Activated T-cell treated with anti-CD3 and anti-CD28 coated beads, Interleukin-2, amount 50 U/mL, for 24 hours (primary cell): ENCODE data around the gene COL26A1.

Experiments used
- DNase-seq: peaks from one replicate; pipeline ENCODE4 v3.0.0-alpha.2; 2020
- H3K27ac Mint-ChIP-seq: 2 replicates; pipeline ENCODE4 v1.8.0; 2020; ENCODE audit warnings: mild to moderate bottlenecking, mixed read lengths
- H3K27me3 Mint-ChIP-seq: 2 replicates; pipeline ENCODE4 v1.8.0; 2020; ENCODE audit warnings: mixed read lengths
- H3K36me3 Mint-ChIP-seq: 2 replicates; pipeline ENCODE4 v1.8.0; 2020; ENCODE audit warnings: low read depth, mixed read lengths
- H3K4me1 Mint-ChIP-seq: 2 replicates; pipeline ENCODE4 v1.8.0; 2020; ENCODE audit warnings: low read depth, mixed read lengths
- H3K4me3 Mint-ChIP-seq: 2 replicates; pipeline ENCODE4 v1.8.0; 2020; ENCODE audit warnings: mild to moderate bottlenecking, moderate library complexity, mixed read lengths
- H3K9me3 Mint-ChIP-seq: 2 replicates; pipeline ENCODE4 v1.8.0; 2020; ENCODE audit warnings: mixed read lengths

COL26A1 gene

DNA sequence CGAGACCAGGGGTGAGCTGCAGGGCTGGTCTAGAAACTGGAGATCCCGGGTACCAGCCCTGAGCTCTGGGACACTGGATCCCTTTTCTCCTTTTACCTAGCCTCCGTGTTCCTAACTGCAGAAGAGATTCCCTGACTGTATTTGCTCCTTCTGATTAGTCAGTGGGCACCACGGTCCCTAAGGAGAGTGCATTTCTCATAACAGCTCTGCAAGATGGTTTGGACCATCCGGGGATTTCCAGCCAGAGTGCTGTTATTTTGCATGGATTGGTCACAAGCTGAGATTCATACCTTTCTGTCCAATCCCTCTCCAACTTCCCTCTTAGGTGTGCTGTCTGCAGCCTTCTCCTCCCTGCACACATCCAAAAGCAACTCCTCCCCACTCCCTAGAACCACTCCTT lies 143.9 kb downstream of the COL26A1 start:
- no peak overlapping the region for H3K27ac Mint-ChIP-seq
- peaks cover 5% of the 10 kb centered on the region for H3K4me1 Mint-ChIP-seq
- no peak overlapping the region for H3K4me3 Mint-ChIP-seq
- H3K9me3 Mint-ChIP-seq = no peaks in the 10 kb centered on the region
- DNase-seq = no peak
- H3K36me3 Mint-ChIP-seq = no peaks in the 10 kb centered on the region
- H3K27me3 Mint-ChIP-seq = peaks cover 22% of the 10 kb centered on the region

DNA sequence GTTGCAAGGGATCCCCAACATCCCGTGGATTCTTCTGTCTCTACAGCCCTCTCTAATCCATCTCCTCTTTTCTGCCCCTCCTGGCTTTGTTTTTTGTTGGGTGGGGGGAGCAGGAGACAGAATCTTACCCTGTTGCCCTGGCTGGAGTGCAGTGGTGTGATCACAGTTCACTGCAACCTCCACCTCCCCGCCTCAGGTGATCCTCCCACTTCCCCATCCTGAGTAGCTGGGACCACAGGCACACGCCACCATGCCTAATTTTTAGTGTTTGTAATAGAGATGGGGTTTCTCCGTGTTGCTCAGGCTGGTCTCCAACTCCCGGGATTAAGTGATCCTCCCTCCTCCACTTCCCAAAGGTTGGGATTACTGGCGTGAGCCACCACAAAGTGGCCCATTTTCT lies 144.7 kb downstream of the COL26A1 start:
- Mint-ChIP-seq H3K4me1 (peaks cover 5% of the 10 kb centered on the region), H3K9me3 (no peaks in the 10 kb centered on the region), H3K27me3 (peaks cover 22% of the 10 kb centered on the region), H3K36me3 (no peaks in the 10 kb centered on the region), H3K4me3 (no peak overlapping the region), H3K27ac (no peak overlapping the region)
- no peak for DNase-seq

DNA sequence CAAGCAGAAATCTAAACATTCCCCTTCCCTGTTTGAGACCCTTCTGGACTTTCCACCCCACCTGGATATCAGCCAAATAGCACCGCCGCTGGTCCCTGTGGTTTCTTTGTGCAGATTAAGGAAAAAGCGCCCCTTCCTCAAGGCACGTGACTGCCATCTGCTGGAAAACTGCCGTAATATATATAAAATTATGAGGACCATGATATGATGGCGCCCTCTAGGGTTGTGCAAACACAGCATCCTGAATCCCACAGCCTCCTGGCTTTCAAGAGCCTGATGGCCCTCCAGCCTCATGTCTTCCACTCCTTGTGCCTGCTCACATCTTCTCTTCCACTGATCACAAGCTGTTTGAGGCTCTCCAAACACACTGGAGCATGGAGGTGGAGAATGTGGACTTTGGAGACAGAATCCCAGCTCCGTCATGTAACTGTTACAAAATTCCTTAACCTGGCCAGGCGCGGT lies 145.1 kb downstream of the COL26A1 start:
- Mint-ChIP-seq H3K27ac (no peak overlapping the region), H3K36me3 (no peaks in the 10 kb centered on the region), H3K4me3 (no peak overlapping the region), H3K27me3 (peaks cover 22% of the 10 kb centered on the region), H3K4me1 (peaks cover 5% of the 10 kb centered on the region), H3K9me3 (no peaks in the 10 kb centered on the region)
- DNase-seq = peak; percentile 36

DNA sequence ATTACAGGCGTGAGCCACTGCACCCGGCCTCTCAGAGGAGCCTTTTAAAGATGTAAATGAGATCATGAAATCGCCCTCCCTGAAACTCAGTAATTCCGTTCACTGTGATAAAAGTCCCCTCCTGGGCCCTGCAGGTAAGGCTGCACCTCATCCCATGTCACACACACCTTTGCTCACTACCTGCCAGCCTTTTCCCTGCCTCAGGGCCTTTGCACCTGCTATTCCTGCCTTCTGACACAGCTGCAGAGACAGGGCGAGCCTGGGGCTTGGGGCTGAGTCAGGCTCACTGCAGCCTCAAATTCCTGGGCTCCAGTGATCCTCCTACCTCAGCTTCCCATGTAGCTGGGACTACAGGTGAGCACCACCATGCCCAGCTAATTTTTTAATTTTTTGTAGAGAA lies 147.6 kb downstream of the COL26A1 start:
- peaks cover 29% of the 10 kb centered on the region for H3K27me3 Mint-ChIP-seq
- DNase-seq = no peak
- no peak overlapping the region for H3K4me3 Mint-ChIP-seq

DNA sequence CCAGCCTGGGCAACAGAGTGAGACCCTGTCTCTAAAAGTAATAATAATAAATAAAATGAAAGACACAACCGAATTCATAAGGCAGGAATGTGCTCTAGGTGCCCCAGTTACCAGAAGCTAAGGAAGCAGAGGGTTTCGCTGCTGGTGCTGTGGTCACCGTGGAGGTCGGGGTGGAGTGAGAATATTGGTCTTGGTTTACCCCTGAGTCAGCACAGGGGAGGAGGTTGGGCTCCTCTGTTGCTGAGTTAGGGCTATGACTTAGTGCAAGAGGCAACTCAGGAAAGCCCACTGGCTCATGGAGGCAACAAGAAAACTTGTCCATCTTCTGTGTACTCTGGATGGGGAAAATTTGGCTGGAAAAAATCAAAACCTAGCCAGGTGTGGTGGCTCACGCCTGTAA lies 149.3 kb downstream of the COL26A1 start:
- Mint-ChIP-seq H3K9me3 (no peaks in the 10 kb centered on the region), H3K36me3 (no peaks in the 10 kb centered on the region), H3K27me3 (peaks cover 29% of the 10 kb centered on the region), H3K4me3 (no peak overlapping the region), H3K27ac (no peak overlapping the region), H3K4me1 (peaks cover 5% of the 10 kb centered on the region)
- DNase-seq = no peak

More for the DNA sequence above, 147.6 kb downstream of the COL26A1 start:
- no peaks in the 10 kb centered on the region for H3K36me3 Mint-ChIP-seq
- H3K27ac Mint-ChIP-seq = no peak overlapping the region
- peaks cover 5% of the 10 kb centered on the region for H3K4me1 Mint-ChIP-seq
- H3K9me3 Mint-ChIP-seq = no peaks in the 10 kb centered on the region

DNA sequence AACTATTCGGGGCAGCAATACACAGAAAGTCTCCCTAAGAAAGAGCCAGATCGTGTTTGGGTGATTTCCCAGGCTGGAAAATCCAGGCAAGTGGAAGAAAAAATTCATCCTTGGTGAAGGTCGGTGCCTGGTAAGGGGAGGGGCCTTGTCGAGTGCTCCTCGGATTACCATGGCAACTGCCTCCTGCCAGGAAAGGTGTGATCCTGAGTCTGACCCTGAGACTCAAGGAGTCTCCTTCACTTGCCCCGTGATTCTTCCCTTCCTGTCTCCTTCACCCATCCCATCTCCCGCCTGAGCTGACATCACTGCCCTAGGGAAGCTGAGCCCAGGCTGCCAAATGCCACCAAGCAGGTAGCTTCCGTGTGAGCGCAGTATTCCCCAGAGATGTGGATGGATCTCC lies 154.2 kb downstream of the COL26A1 start:
- H3K9me3 Mint-ChIP-seq = peaks cover 4% of the 10 kb centered on the region
- H3K4me3 Mint-ChIP-seq = no peak overlapping the region
- no peak overlapping the region for H3K27ac Mint-ChIP-seq

DNA sequence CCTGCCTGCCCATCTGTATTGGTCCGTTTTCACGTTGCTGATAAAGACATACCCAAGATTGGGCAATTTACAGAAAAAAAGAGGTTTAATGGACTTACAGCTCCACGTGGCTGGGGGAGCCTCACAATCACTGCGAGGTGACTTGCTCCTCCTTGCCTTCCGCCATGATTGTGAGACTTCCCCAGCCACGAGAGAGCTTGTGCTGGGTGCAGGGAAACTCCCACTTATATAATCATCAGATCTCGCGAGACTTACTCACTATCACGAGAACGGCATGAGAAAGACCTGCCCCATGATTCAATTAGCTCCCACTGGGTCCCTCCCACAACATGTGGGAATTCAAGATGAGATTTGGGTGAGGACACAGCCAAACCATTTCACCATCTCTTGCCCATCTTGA lies 154.6 kb downstream of the COL26A1 start:
- Mint-ChIP-seq H3K27ac (no peak overlapping the region), H3K4me3 (no peak overlapping the region), H3K27me3 (peaks cover 7% of the 10 kb centered on the region), H3K36me3 (no peaks in the 10 kb centered on the region), H3K4me1 (no peaks in the 10 kb centered on the region), H3K9me3 (peaks cover 4% of the 10 kb centered on the region)
- DNase-seq = no peak

More for the DNA sequence above, 154.2 kb downstream of the COL26A1 start:
- Mint-ChIP-seq H3K4me1 (no peaks in the 10 kb centered on the region), H3K36me3 (no peaks in the 10 kb centered on the region), H3K27me3 (peaks cover 7% of the 10 kb centered on the region)
- DNase-seq = no peak

DNA sequence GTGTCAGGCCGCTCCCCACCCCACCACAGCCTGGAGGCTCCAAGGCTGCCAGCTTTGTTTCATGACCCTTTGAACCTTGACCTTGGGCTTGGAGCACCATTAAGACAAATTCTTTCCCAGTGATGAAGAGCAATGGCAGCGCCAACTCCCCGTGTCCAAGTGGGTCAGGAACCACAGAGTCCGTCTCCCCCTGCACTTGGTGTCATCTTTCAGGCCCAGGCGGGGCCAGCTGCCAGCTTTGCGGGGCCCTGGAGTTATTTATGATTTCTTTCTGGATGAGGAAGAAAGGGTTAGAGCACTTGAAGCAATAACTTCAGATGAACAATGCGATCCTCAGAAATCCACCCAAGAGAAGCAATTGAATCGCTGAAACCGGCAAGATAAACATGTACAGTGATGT lies 155.7 kb downstream of the COL26A1 start:
- peaks cover 4% of the 10 kb centered on the region for H3K9me3 Mint-ChIP-seq
- H3K4me1 Mint-ChIP-seq = no peaks in the 10 kb centered on the region
- H3K36me3 Mint-ChIP-seq = no peaks in the 10 kb centered on the region
- no peak overlapping the region for H3K4me3 Mint-ChIP-seq
- peaks cover 7% of the 10 kb centered on the region for H3K27me3 Mint-ChIP-seq
- no peak overlapping the region for H3K27ac Mint-ChIP-seq
- no peak for DNase-seq

DNA sequence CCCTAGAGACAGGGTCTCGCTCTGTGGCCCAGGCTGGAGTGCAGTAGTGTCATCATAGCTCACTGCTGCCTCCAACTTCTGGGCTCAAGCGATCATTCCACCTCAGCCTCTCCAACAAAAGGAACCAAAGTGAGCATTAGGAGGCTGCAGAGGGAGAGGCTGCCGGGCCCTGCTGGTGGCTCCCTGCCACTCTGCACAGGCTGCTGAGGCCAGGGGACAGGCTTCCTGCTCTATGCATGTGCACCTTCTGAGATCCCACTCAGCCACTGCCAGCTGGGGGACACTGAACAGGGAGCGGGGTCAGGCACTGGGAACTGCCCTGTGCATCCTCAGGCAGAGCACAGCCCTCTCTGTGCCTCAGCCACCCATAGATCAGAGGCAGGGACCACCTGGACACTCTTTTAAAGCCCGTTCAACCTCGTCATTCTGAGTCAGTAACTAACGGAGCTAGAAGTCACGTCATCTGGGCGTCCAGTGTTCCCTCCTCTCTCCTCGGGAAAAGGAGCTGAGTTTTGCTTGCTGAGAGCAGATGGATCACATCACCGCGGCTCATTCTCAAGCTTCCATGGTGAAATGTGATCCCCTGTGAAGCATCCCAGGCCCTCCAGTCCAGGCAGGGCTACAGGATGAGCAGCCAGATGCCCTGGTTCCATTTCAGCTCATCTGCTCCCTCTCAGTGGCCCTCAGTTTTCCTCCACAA lies 156.8 kb downstream of the COL26A1 start:
- Mint-ChIP-seq H3K4me3 (no peak overlapping the region), H3K27ac (no peak overlapping the region), H3K9me3 (peaks cover 5% of the 10 kb centered on the region), H3K27me3 (peaks cover 3% of the 10 kb centered on the region), H3K36me3 (no peaks in the 10 kb centered on the region), H3K4me1 (no peaks in the 10 kb centered on the region)
- no peak for DNase-seq

DNA sequence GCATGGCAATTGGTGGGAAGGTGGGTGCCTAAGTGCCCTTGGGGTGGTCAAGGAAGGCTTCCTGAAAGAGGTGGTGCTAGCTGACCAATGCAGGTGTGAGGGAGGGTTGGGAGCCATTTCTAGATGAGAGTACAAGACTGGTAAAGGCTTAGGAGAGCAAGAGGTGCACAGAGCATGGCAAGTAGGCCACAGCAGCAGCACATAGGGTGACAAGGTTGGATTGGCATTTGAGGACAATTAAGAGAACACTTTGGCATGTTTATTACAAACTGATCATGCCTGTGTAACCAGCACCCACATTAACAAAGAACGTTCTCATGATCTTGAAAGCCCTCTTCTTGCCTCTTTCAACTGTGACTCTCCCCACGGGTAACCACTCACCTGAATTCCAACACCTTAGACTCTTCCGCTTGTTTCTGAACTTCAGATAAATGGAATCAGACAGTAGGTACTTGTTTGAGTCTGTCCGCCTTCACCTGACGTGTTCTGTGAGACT lies 158.8 kb downstream of the COL26A1 start:
- DNase-seq = no peak
- Mint-ChIP-seq H3K4me1 (no peaks in the 10 kb centered on the region), H3K36me3 (no peaks in the 10 kb centered on the region), H3K4me3 (no peak overlapping the region), H3K9me3 (peaks cover 7% of the 10 kb centered on the region), H3K27me3 (no peaks in the 10 kb centered on the region), H3K27ac (no peak overlapping the region)

DNA sequence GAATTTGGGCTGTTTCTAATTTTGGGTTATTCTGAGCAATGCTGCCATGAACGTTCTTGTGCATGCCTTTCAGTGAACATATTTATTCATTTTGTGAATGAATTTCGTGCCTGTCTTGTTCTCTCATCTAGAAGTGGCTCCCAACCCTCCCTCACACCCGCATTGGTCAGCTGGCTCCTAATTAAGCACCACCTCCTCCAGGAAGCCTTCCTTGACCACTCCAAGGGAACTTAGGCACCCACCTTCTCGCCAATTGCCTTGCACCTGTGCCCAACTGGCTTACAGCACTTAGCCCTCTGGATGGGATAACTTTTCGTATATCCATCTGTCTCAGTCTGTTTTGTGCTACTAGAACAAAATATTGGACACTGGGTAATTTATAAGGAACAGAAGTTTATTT lies 159.3 kb downstream of the COL26A1 start:
- no peak overlapping the region for H3K4me3 Mint-ChIP-seq
- DNase-seq = no peak
- no peaks in the 10 kb centered on the region for H3K36me3 Mint-ChIP-seq
- peaks cover 7% of the 10 kb centered on the region for H3K9me3 Mint-ChIP-seq
- no peak overlapping the region for H3K27ac Mint-ChIP-seq
- H3K27me3 Mint-ChIP-seq = no peaks in the 10 kb centered on the region
- H3K4me1 Mint-ChIP-seq = no peaks in the 10 kb centered on the region

DNA sequence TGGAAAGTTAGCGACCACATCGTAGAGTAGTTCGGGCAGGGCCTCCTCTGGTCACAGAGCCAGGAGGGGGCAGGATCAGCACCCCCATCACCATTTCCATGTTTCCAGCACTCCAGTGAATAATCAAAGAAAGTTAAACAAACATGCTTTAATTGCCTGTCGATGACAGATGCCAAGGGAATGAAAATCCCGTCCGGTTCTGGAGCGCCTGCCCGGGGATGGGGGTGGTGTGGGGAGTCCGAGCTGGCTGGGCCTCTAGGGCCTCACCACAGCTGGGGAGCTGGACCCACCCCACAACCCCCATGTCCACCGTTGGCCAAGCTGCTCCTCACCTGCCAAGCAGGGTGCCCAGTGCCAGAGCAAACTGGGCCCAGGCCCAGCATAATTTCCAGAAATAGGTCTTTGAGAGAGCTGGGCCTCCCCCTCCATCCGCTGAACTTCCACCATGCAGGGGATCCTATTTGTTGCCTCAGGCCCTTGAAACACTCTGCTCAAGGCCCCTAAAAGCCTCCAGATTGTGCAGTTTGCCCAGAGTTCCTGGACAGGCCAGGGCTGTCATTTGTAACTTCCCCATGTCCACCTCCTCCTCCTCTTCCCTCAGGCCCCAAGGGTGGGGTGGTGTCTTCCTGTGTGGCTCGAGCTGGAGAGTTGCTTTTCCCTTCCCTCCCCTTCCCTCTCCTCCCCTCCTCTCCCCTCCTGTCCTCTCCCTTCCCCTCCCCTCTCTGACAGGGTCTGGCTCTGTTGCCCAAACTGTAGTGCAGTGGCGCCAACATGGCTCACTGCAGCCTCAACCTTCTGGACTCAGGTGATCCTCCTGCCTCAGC lies 165.4 kb downstream of the COL26A1 start:
- H3K27ac Mint-ChIP-seq = no peak overlapping the region
- peaks cover 8% of the 10 kb centered on the region for H3K27me3 Mint-ChIP-seq
- H3K4me3 Mint-ChIP-seq = no peak overlapping the region
- DNase-seq = no peak
- no peaks in the 10 kb centered on the region for H3K4me1 Mint-ChIP-seq
- peaks cover 3% of the 10 kb centered on the region for H3K9me3 Mint-ChIP-seq
- no peaks in the 10 kb centered on the region for H3K36me3 Mint-ChIP-seq

DNA sequence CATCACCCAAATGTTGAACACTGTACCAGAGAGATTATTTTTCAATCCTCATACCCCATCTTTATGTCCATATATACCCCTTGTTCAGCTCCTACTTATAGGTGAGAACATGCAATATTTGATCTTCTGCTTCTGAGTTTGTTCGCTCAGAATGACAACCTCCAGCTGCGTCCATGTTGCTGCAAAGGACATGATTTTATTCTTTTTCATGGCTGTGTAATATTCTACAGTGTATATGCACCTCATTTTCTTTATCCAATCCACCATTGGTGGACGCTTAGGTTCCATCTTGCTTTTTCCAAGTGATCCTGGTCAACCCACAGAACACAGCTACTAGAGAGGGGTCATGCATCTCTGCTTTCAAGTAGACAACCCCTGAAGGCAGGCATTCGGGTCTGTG lies 166.9 kb downstream of the COL26A1 start:
- DNase-seq = no peak
- no peak overlapping the region for H3K4me3 Mint-ChIP-seq
- no peak overlapping the region for H3K27ac Mint-ChIP-seq
- peaks cover 1% of the 10 kb centered on the region for H3K9me3 Mint-ChIP-seq
- H3K36me3 Mint-ChIP-seq = no peaks in the 10 kb centered on the region
- peaks cover 13% of the 10 kb centered on the region for H3K27me3 Mint-ChIP-seq
- H3K4me1 Mint-ChIP-seq = no peaks in the 10 kb centered on the region

DNA sequence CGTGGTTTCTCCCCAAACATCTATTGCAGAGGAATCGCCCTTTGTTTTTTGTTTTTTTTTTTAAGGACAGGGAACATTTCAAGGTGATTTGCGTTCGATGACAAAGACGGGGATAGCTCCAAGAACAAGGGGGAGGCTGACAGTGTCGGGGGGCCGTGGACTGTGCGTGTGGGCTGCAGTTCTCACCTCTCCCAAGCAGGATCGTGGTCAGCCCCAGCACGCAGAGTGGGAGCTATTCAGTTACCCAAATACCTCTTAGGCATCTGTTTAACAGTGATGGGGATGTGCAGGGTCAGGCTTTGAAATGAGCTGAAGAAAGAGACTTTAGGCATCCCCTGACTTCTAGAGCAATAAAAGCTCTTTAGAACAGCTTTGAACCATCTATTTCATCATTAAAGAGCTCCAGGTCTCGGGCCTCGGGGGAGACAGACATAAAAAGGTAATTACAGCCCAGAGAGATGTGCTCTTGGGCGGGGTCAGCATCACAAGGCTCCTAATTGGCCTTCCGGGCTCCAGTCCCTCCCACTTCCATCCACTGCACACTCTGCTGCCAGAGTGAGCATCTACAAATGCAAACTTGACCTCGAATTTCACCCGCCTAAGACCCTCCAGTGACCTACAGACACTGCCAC lies 169.2 kb downstream of the COL26A1 start:
- no peaks in the 10 kb centered on the region for H3K4me1 Mint-ChIP-seq
- peaks cover 13% of the 10 kb centered on the region for H3K27me3 Mint-ChIP-seq
- H3K9me3 Mint-ChIP-seq = no peaks in the 10 kb centered on the region
- no peaks in the 10 kb centered on the region for H3K36me3 Mint-ChIP-seq
- no peak overlapping the region for H3K4me3 Mint-ChIP-seq
- no peak for DNase-seq
- no peak overlapping the region for H3K27ac Mint-ChIP-seq
